SK-N-MC (cell line): ENCODE results near the gene TMEM144.
"Not testable (repeated sequence)": the region's sequence is repeated elsewhere in the genome, so short reads cannot be mapped to it uniquely, and the experiment has no call there.

ENCODE experiments used
- DNase-seq: peaks from one replicate; pipeline ENCODE4 v3.0.0-alpha.2; 2011; ENCODE audit warnings: low read depth, low spot score
- H3K27ac ChIP-seq: fragments of 200-600 bp; sonication (generic); 2 replicates; pipeline ENCODE4 v1.5.1; 2016; ENCODE audit warnings: mixed run types
- H3K36me3 ChIP-seq: fragments of 200-600 bp; sonication (generic); 2 replicates; pipeline ENCODE4 v1.6.1; 2017; ENCODE audit warnings: antibody characterized with exemption, low read length, mixed read lengths; ENCODE audit not compliant: insufficient read depth
- H3K4me3 ChIP-seq: fragments of 200-600 bp; sonication (generic); 2 replicates; pipeline ENCODE4 v1.5.1; 2016
- H3K9ac ChIP-seq: fragments of 200-600 bp; sonication (generic); 2 replicates; pipeline ENCODE4 v1.8.0; 2017; ENCODE audit warnings: mixed run types, mixed read lengths; ENCODE audit not compliant: insufficient read length
- H3K9me3 ChIP-seq: fragments of 200-600 bp; sonication (generic); 2 replicates; pipeline ENCODE4 v1.6.1; 2017; ENCODE audit warnings: low read depth, mild to moderate bottlenecking, antibody characterized with exemption, low read length, moderate library complexity, mixed read lengths
- EZH2 ChIP-seq: fragments of 200-600 bp; sonication (generic); IDR thresholded peaks from one replicate; pipeline ENCODE4 v1.6.1; 2017; ENCODE audit warnings: antibody characterized with exemption
- FOXP2 ChIP-seq: optimal IDR thresholded peaks from 2 replicates; pipeline ENCODE3; 2011; ENCODE audit warnings: mild to moderate bottlenecking, moderate library complexity; ENCODE audit not compliant: insufficient read depth; ENCODE audit errors: extremely low read length, control extremely low read depth
- POLR2AphosphoS5 ChIP-seq: IDR thresholded peaks from 2 replicates; pipeline ENCODE4 v1.6.1; 2012; ENCODE audit warnings: mild to moderate bottlenecking, low read depth, low read length, borderline replicate concordance

The TMEM144 gene

DNA sequence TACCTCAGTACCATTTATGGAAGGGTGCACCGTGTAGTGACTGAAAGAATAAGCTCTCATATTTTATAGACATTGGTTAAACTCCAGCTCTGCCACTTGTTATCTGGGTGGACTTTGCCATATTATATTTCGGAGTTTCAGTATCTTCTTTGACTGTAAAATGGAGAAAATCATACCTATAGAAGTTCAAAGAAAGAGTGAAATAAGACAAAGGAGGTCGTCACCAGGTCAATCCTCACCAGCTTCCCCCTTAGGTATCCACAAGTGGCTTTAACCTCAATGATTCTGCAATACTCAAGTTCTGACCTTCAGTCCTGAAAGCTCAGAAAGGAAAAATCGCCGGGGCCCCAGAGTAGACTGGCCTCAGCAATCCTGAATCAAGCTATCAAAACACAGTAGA, 64.3 kb downstream of the TMEM144 start:
- Histone ChIP-seq H3K9ac (no peak overlapping the region), H3K4me3 (no peak overlapping the region), H3K9me3 (no peaks in the 10 kb centered on the region), H3K36me3 (no peaks in the 10 kb centered on the region), H3K27ac (no peak overlapping the region)
- no peak for DNase-seq
- TF ChIP-seq POLR2AphosphoS5 (no peak), FOXP2 (no peak), EZH2 (no peak)

DNA sequence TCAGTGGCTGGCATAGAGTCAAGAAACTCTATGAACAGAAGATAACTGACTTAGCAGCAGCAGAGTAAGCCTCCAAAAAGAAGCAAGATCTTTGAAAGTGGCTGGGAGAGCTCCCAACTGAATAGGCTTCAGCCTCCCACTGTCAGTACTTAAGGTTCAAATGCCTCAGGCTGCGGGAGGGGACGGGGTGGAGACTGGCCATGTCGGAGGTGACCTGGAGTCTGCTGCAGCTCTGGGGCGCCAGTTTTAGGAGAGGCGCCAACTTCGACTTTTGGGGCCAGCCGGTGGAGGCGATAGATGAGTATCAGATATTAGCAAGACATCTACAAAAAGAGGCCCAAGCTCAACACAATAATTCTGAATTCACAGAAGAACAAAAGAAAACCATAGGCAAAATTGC, 67.3 kb downstream of the TMEM144 start:
- no peak for TF ChIP-seq EZH2
- no peak for TF ChIP-seq POLR2AphosphoS5
- TF ChIP-seq FOXP2, result no peak
- Histone ChIP-seq H3K9me3 (no peaks in the 10 kb centered on the region), H3K27ac (no peak overlapping the region), H3K4me3 (no peak overlapping the region), H3K9ac (no peak overlapping the region), H3K36me3 (no peaks in the 10 kb centered on the region)
- no peak for DNase-seq

DNA sequence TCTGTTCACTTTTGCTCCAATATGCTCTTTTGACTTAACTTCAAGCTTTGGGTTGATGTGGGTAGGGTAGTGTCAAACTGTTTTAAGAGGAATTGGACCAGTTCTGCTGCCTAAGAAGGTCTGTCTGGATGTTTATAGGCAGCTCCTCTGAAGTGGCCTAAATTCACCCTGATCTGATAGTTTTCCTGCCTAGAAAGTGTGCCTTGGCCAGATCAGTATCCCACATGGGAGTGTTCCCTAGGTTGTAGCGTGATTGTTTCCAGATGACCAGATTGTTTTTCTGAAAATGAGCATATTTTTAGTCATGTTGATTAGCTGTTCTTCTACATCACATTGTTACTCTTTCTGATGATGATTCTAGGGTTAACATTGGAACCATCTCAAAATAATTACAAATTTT, 68.8 kb downstream of the TMEM144 start:
- H3K36me3 ChIP-seq, H3K27ac ChIP-seq, H3K9ac ChIP-seq, H3K4me3 ChIP-seq, DNase-seq, H3K9me3 ChIP-seq: not testable (repeated sequence)

DNA sequence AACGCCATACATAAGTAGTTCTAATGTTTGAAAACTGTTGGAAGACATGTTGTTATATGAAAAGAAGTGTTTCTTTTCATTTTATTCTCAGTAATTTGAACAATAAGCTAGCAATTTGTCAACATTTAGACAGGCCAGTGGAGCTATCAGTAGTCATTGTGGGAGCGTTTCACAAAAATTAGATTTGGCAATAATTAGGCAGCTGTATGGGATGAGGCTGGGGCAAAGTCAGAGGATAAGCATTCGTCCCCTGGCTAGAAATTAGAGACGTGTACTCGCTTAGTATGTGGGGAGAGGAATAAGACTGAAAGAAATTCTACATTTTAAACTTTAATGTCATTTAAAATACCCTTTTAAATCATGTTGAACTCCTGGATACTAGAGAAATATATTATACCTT, 70.6 kb downstream of the TMEM144 start:
- no peak for TF ChIP-seq EZH2
- TF ChIP-seq POLR2AphosphoS5, result no peak
- no peak for TF ChIP-seq FOXP2
- DNase-seq, result no peak
- Histone ChIP-seq H3K4me3 (no peak overlapping the region), H3K36me3 (no peaks in the 10 kb centered on the region), H3K27ac (no peak overlapping the region), H3K9me3 (no peaks in the 10 kb centered on the region), H3K9ac (no peak overlapping the region)

DNA sequence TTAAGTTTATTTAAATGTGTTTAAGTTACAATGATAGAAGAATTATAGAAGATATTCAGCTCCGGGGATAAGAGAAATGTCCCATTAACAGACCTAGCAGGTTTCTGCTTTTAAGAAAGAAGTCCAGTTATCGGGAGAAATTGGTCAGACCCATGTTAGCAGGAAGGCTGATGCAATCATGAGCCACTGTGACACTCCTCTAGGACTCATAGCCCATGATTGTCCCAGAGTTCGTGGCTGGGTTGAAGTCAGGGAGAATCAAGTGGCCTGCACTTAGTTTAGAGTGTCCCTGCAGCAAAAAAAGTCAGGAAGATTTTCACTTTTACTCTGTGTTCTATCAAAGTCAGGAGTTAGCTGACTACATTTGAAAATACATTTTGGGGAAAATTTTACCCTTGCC, 72.0 kb downstream of the TMEM144 start:
- Histone ChIP-seq H3K9me3 (no peaks in the 10 kb centered on the region), H3K27ac (no peak overlapping the region), H3K36me3 (no peaks in the 10 kb centered on the region), H3K9ac (no peak overlapping the region), H3K4me3 (no peak overlapping the region)
- no peak for DNase-seq
- TF ChIP-seq EZH2, result no peak
- no peak for TF ChIP-seq POLR2AphosphoS5
- TF ChIP-seq FOXP2, result no peak

DNA sequence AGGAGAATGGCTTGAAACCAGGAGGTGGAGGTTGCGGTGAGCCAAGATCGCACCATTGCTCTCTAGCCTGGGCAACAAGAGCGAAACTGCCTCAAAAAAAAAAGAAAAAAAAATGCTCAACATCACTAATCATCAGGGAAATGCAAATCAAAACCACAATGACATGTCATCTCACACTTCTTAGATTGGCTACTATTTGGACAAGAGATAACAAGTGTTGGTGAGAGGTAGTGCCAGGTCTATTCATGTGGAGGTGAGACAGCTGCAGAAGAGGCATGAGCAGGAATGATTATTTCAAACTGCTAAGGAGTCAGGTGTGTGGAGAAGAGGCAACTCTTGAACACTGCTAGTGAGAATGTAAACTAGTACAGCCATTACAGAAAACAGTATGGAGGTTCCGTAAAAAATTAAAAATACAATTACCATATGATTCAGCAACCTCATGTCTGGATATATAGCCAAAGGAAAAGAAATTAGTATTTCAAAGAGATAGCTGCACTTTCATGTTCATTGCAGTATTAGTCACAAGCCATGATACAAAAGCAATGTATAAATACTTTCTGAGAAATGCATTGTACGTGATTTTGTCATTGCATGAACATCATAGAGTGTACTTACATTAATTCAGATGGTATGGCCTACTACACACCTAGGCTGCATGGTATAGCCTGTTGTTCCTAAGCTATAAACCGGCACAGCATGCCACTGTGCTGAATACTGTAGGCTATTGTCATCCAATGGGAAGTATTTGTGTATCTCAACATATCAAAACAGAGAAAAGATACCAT, 75.3 kb downstream of the TMEM144 start:
- H3K9me3 ChIP-seq, result no peaks in the 10 kb centered on the region

DNA sequence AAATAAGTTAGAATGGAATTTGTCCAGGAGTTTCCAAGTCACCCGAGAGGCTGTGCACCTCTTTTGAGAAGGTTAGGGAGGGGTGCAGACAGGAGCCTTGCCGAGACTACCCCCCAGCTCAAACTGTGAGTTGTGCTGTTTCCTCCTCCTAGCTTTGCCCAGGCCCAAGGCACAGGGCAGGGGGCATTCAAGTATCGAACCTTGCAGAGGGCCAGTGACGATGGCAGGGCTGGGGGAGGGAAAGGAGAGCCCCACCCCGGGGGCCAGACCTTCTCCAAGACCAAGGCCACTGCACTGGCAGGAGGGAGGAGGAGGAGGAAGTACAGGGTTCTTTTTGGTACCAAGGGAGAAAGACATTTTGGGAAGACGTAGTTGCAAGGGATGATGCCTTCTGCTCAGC, 80.6 kb downstream of the TMEM144 start:
- no peaks in the 10 kb centered on the region for H3K9me3 ChIP-seq
- H3K9ac ChIP-seq, result no peak overlapping the region
- H3K27ac ChIP-seq, result no peak overlapping the region

More for the DNA sequence above, 75.3 kb downstream of the TMEM144 start:
- no peak overlapping the region for H3K9ac ChIP-seq
- no peak overlapping the region for H3K27ac ChIP-seq
- no peaks in the 10 kb centered on the region for H3K36me3 ChIP-seq
- no peak for DNase-seq
- TF ChIP-seq POLR2AphosphoS5 (no peak), EZH2 (no peak), FOXP2 (no peak)
- H3K4me3 ChIP-seq, result no peak overlapping the region

DNA sequence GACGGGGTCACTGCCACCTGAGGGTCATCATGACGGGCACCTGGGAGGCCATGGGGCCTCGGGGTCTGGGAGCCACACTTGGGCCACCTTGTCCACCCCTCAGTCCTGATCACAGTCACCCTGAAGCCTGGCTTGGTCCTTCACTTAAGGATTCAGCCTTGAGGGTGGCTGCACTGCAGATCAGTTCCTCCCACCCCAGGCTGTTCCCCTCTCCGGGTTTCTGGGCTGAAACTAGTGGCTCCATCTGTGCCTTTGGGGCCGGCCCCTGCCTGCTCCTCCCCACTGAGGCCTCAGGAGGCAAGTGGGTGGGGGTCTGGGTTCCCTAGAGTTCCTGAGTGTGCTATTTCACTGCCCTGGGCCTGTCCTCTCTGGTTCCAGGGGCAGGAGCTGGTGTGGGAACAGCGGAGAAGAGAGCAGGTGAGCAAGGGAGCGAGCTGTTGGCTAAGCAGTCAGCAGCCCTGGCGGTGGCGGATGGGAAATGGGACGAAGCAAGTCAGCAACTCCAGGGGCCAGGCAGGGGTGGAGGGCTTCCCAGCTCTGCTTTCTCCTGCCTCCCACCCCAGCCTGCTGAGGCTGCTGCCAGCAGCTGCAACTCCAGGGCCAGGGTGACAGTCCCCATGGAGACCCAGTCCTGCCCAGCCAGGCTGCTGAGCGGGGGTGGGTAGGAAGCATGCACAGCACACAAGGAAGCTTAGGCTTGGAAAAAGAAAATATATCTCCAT, 81.2 kb downstream of the TMEM144 start:
- no peak for DNase-seq
- H3K4me3 ChIP-seq, result no peak overlapping the region
- H3K36me3 ChIP-seq, result no peaks in the 10 kb centered on the region
- H3K9ac ChIP-seq, result no peak overlapping the region
- H3K27ac ChIP-seq, result no peak overlapping the region
- no peaks in the 10 kb centered on the region for H3K9me3 ChIP-seq
- TF ChIP-seq POLR2AphosphoS5 (no peak), EZH2 (no peak), FOXP2 (no peak)

More for the DNA sequence above, 80.6 kb downstream of the TMEM144 start:
- DNase-seq, result no peak
- TF ChIP-seq POLR2AphosphoS5, result no peak
- no peak for TF ChIP-seq EZH2
- TF ChIP-seq FOXP2, result no peak
- Histone ChIP-seq H3K36me3 (no peaks in the 10 kb centered on the region), H3K4me3 (no peak overlapping the region)

DNA sequence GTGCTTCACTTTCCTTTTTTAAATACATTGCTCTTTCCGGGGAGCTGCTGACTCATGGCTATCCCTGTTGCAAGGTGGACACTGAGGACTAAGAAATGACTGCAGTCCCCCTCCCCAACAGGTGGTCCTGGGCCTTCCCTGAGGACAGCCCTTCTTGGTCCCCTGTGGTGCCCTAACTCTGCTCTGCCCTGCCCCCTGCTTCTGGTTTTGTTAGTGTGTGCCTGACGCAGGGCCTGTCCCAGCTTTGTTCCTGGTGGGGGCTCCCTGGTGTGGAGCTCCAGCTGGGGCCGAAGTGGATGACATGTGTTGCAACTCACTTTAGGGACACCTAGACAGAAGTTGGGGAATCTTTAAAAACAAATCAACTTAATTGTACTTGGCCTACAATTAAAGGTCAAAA, 81.9 kb downstream of the TMEM144 start:
- TF ChIP-seq FOXP2 (no peak), EZH2 (no peak), POLR2AphosphoS5 (no peak)
- Histone ChIP-seq H3K36me3 (no peaks in the 10 kb centered on the region), H3K27ac (no peak overlapping the region), H3K9ac (no peak overlapping the region), H3K4me3 (no peak overlapping the region), H3K9me3 (no peaks in the 10 kb centered on the region)
- no peak for DNase-seq
